Natural killer cell (primary cell): Measurements from ENCODE around the gene LINGO1. TPM values are rescaled to one million over a fixed set of nuclear protein-coding genes. Genes with fewer than 3 reads are reported as not detected.

Experiments
- ATAC-seq, 3 donors: fragments of 150-1000 bp in 2 of 3; fragments of 200-7000 bp in 1 of 3; cut with Tn5 transposase; 1 replicate in 1 of 3; 2 replicates in 2 of 3; pipeline ENCODE4 v1.10.0; 2021; ENCODE audit warnings: mild to moderate bottlenecking in 2 of 3, moderate library complexity in 2 of 3
- DNase-seq, 2 donors: peaks; one replicate each; pipeline versions ENCODE4 v3.0.0 to v3.0.0-alpha.2; 2013 to 2021; ENCODE audit warnings: mixed read lengths in 1 of 2
- H3K27ac ChIP-seq: one replicate; pipeline ENCODE4 v1.5.1; 2013; ENCODE audit warnings: mild to moderate bottlenecking, low read length
- H3K27me3 ChIP-seq: one replicate; pipeline ENCODE4 v1.6.1; 2013; ENCODE audit warnings: low read length; ENCODE audit not compliant: control insufficient read depth, insufficient read depth
- H3K36me3 ChIP-seq: one replicate; pipeline ENCODE4 v1.6.1; 2013; ENCODE audit warnings: low read length; ENCODE audit not compliant: control insufficient read depth, insufficient read depth
- H3K4me1 ChIP-seq: one replicate; pipeline ENCODE4 v1.6.1; 2013; ENCODE audit warnings: low read length; ENCODE audit not compliant: control insufficient read depth, insufficient read depth
- H3K4me3 ChIP-seq: one replicate; pipeline ENCODE4 v1.5.1; 2013; ENCODE audit warnings: low read length
- H3K9me3 ChIP-seq: one replicate; pipeline ENCODE4 v1.6.1; 2013; ENCODE audit warnings: low read length; ENCODE audit not compliant: control insufficient read depth, insufficient read depth
- H3K27ac Mint-ChIP-seq, 2 donors: one replicate each; pipeline ENCODE4 v1.8.0; 2022; ENCODE audit warnings: mild to moderate bottlenecking in 2 of 2, mixed read lengths in 2 of 2, moderate library complexity in 1 of 2
- H3K27me3 Mint-ChIP-seq, 2 donors: one replicate each; pipeline ENCODE4 v1.8.0; 2022; ENCODE audit warnings: low read depth in 2 of 2, mixed read lengths in 2 of 2
- H3K36me3 Mint-ChIP-seq: one replicate; pipeline ENCODE4 v1.8.0; 2022; ENCODE audit warnings: mixed read lengths
- H3K4me1 Mint-ChIP-seq, 2 donors: one replicate each; pipeline ENCODE4 v1.8.0; 2022; ENCODE audit warnings: mixed read lengths in 2 of 2
- H3K4me3 Mint-ChIP-seq: one replicate; pipeline ENCODE4 v1.8.0; 2022; ENCODE audit warnings: mild to moderate bottlenecking, moderate library complexity, mixed read lengths
- H3K9me3 Mint-ChIP-seq, 2 donors: one replicate each; pipeline ENCODE4 v1.8.0; 2022; ENCODE audit warnings: mixed read lengths in 2 of 2
- WGBS: methylation state at CpG from one replicate; pipeline ENCODE4 v1.1.7; 2013; ENCODE audit warnings: missing lambda C conversion rate; ENCODE audit not compliant: insufficient coverage; 5-methylcytosine and 5-hydroxymethylcytosine counted together
- intact Hi-C: fragments of 100-400 bp; cut with micrococcal nuclease; formaldehyde crosslinking; loops from one replicate; pipeline ENCODE4 v1.14.2; 2022
- total RNA-seq, 4 donors: library from RNA; stranded (reverse); fragments of 120-200 nt in 1 of 4; gene quantifications; one replicate each; pipeline versions ENCODE4 v1.2.3 to v1.2.4, GENCODE V29; 2013 to 2022
- TF ChIP-seq, protein P1 (sequence below): fragments of 200-600 bp; IDR thresholded peaks from one replicate; pipeline ENCODE4 v1.8.0; 2022; ENCODE audit warnings: antibody characterized with exemption

LINGO1 gene
- total RNA-seq, 3 donors from 2014 or later (not counting 1 experiment from before 2014, with no cell fraction given), result not detected

DNA sequence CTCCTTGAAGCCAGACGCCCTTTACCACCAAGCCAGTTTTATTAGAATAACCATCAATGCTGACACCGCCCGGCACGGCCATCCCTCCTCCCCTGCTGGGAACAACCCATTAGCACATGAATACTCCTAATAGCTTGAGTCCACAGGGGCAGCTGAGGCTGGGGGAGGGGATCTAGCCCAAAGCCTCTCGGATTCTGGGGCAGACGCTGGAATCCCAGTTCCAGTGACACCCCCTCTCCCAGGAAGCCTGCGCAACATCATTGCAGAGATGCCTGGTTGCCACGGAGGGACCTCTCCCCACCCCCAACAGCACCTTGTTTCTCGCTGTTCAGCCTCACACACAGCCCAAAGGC lies 1.2 kb upstream of the LINGO1 start:
- TF ChIP-seq, protein P1, sequence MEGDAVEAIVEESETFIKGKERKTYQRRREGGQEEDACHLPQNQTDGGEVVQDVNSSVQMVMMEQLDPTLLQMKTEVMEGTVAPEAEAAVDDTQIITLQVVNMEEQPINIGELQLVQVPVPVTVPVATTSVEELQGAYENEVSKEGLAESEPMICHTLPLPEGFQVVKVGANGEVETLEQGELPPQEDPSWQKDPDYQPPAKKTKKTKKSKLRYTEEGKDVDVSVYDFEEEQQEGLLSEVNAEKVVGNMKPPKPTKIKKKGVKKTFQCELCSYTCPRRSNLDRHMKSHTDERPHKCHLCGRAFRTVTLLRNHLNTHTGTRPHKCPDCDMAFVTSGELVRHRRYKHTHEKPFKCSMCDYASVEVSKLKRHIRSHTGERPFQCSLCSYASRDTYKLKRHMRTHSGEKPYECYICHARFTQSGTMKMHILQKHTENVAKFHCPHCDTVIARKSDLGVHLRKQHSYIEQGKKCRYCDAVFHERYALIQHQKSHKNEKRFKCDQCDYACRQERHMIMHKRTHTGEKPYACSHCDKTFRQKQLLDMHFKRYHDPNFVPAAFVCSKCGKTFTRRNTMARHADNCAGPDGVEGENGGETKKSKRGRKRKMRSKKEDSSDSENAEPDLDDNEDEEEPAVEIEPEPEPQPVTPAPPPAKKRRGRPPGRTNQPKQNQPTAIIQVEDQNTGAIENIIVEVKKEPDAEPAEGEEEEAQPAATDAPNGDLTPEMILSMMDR, result no peak
- Mint-ChIP-seq H3K27ac (no peak overlapping the region), H3K4me3 (peak overlapping the region; percentile 82), H3K36me3 (no peaks in the 10 kb centered on the region), H3K27me3 (peaks cover 49 to 55% of the 10 kb centered on the region in 2 donors), H3K9me3 (no peaks in the 10 kb centered on the region), H3K4me1 (peaks cover 10 to 14% of the 10 kb centered on the region in 2 donors)
- no peak overlapping the region for H3K4me3 ChIP-seq
- H3K9me3 ChIP-seq, result no peaks in the 10 kb centered on the region
- no peak overlapping the region for H3K27ac ChIP-seq
- 16% methylated on average over 9 of the region's 9 CpGs for WGBS
- ATAC-seq, result no peak
- no peak for DNase-seq
- H3K4me1 ChIP-seq, result peaks cover 20% of the 10 kb centered on the region
- H3K27me3 ChIP-seq, result peaks cover 34% of the 10 kb centered on the region
- intact Hi-C loops, result no loop called here
- no peaks in the 10 kb centered on the region for H3K36me3 ChIP-seq

DNA sequence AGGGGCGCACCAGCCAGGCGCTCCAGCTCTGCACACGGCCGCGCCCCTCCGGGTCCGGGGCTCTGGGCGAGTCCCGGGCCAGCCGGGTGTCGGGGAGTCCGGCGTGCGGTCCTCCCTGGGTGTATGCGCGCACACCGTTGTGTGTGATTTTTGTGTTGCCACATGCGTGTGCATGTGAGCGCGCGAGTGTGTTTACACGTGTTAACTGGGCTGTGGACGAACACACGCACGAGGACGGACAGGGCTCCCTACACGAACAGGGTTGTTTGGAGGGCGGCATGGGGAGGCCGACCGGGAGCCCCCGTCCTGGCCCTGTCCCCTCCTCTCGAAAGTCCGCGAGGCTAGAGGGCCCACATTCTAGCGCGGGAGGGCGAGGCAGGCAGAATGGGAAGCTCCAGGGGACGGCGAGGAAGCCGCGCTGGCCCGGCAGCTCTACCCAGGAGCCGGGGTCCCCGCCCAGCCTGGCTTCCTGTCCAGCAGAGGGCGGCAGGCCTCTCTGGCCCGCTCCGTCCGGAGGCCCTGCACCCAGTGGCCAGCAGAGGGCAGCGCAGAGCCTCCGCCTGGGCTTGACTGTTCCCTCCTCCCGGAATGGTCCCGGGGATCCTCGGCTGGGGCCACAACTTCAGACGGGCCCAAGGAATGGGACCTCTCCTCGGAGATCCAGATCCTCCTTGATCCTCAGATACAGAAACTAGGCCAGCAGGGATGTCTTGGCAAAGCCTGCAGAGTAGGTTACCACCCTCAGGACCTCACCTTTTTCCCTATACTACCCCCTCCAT lies 611 bp upstream of the LINGO1 start:
- intact Hi-C loops, result no loop called here
- peak overlapping the region; percentile 82 for H3K4me3 Mint-ChIP-seq
- peak; percentile 78 to 92 (median 88) for ATAC-seq
- H3K36me3 Mint-ChIP-seq, result no peaks in the 10 kb centered on the region
- TF ChIP-seq, protein P1, result peak; percentile 93
- peak overlapping the region; percentile 41 for H3K4me3 ChIP-seq
- H3K9me3 ChIP-seq, result no peaks in the 10 kb centered on the region
- peaks cover 34% of the 10 kb centered on the region for H3K27me3 ChIP-seq
- peaks cover 55 to 56% of the 10 kb centered on the region in 2 donors for H3K27me3 Mint-ChIP-seq
- H3K36me3 ChIP-seq, result no peaks in the 10 kb centered on the region
- under 1% methylated on average over 55 of the region's 55 CpGs for WGBS
- DNase-seq, result peak; percentile 62 to 64
- H3K4me1 Mint-ChIP-seq, result peaks cover 10 to 14% of the 10 kb centered on the region in 2 donors
- H3K27ac Mint-ChIP-seq, result no peak overlapping the region
- H3K4me1 ChIP-seq, result peaks cover 20% of the 10 kb centered on the region
- no peaks in the 10 kb centered on the region for H3K9me3 Mint-ChIP-seq
- H3K27ac ChIP-seq, result no peak overlapping the region

DNA sequence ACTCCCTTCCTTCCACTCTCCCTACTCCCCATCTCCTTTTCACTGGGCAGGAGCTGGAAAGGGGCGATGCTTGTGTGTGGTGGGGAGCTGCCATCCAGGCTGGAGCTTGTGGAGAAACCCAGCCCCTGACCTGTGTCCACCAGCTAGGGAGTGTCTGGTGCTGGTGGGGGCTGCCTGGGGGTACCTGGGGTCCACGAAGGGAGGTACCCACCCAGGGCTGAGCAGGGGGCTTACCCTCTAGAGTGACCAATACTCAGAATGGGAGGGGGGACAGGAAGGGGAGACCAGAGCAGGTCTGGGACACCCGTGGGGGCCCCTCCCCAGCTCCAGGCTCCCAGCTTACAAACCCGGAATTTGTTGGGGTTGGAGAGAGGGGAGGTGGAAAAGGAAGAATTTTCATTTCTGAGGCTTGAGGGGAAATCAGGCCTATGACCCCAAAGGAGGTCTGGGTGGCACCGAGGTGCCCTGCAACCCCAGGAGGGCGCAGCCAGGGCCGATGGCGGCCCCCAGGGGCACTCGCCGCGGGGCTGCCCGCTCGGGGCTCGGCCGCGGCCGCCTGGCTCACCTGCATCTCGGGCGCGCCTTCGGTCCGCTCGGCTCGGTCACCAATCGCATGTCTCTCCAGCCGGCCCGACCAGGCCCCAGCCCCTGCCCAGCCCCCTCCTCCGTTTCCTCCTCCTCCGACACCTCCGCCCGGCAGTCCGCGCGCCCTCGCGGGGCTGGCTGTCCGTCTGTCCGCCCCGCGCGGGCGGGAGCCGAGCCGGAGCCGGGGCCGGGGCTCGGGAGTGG lies 773 bp downstream of the LINGO1 start:
- H3K9me3 Mint-ChIP-seq, result no peaks in the 10 kb centered on the region
- Histone ChIP-seq H3K9me3 (no peaks in the 10 kb centered on the region), H3K4me1 (peaks cover 20% of the 10 kb centered on the region), H3K27ac (no peak overlapping the region), H3K27me3 (peaks cover 34% of the 10 kb centered on the region), H3K36me3 (no peaks in the 10 kb centered on the region), H3K4me3 (no peak overlapping the region)
- DNase-seq, result no peak
- peak overlapping the region; percentile 64 for H3K4me3 Mint-ChIP-seq
- 4% methylated on average over 47 of the region's 47 CpGs for WGBS
- no peak overlapping the region for H3K27ac Mint-ChIP-seq
- intact Hi-C loops, result no loop called here
- no peaks in the 10 kb centered on the region for H3K36me3 Mint-ChIP-seq
- ATAC-seq, result no peak
- H3K4me1 Mint-ChIP-seq, result peaks cover 10 to 14% of the 10 kb centered on the region in 2 donors
- peaks cover 45% of the 10 kb centered on the region in 2 donors for H3K27me3 Mint-ChIP-seq
- TF ChIP-seq, protein P1, result no peak
